AG04450 (cell line): ENCODE measurements around the gene DUSP16. TPM values are rescaled to one million over a fixed set of nuclear protein-coding genes. Genes with fewer than 3 reads are reported as not detected.

ENCODE experiments used
- CTCF ChIA-PET: fragments of 300-600, 350-600 bp; formaldehyde crosslinking; extraction: SDS; loops from one replicate; lab custom pipeline; 2022; ENCODE audit warnings: antibody characterized with exemption, inconsistent platforms; lab: Charles Lee
- POLR2A ChIA-PET: fragments of 350-600 bp; formaldehyde crosslinking; extraction: SDS; loops from one replicate; lab custom pipeline; 2021; ENCODE audit warnings: antibody characterized with exemption, inconsistent platforms; lab: Yijun Ruan, JAX
- DNase-seq: peaks from one replicate; pipeline ENCODE4 v3.0.0-alpha.2; 2011; ENCODE audit warnings: low read depth, low spot score
- H3K27ac ChIP-seq: one replicate; pipeline ENCODE4 v1.5.1; 2012; ENCODE audit warnings: low read depth, low read length, control low read depth
- H3K27me3 ChIP-seq: one replicate; pipeline ENCODE4 v1.6.0; 2012; ENCODE audit warnings: low read length; ENCODE audit not compliant: control insufficient read depth, insufficient read depth
- H3K4me3 ChIP-seq: 2 replicates; pipeline ENCODE4 v1.5.1; 2011; ENCODE audit warnings: mild to moderate bottlenecking, low read depth, low read length, control low read depth
- H3K9me3 ChIP-seq: 2 replicates; pipeline ENCODE4 v1.5.1; 2012; ENCODE audit warnings: low read length; ENCODE audit not compliant: control insufficient read depth, insufficient read depth
- CTCF ChIP-seq: IDR thresholded peaks from 2 replicates; pipeline ENCODE4 v1.5.1; 2011; ENCODE audit warnings: low read depth, low read length, control low read depth, inconsistent platforms
- polyA plus RNA-seq: library from polyadenylated mRNA; depleted of rRNA; stranded (reverse); fragments of >200 nt; gene quantifications from 2 replicates; pipeline ENCODE4 v1.2.3, GENCODE V29; 2011

Gene DUSP16
- polyA plus RNA-seq, 1 experiment, result 12.8 TPM

GRCh38 chr12:12445882-12446181 lies 116.8 kb downstream of the DUSP16 start:
- Histone ChIP-seq H3K9me3 (no peaks in the 10 kb centered on the region), H3K27ac (no peak overlapping the region), H3K4me3 (no peak overlapping the region), H3K27me3 (no peaks in the 10 kb centered on the region)
- TF ChIP-seq CTCF, result no peak
- POLR2A ChIA-PET, result no interaction called here
- CTCF ChIA-PET, result no interaction called here
- DNase-seq, result no peak

GRCh38 chr12:12445165-12445881 lies 117.3 kb downstream of the DUSP16 start:
- POLR2A ChIA-PET, result no interaction called here
- no peak for TF ChIP-seq CTCF
- Histone ChIP-seq H3K27me3 (no peaks in the 10 kb centered on the region), H3K9me3 (no peaks in the 10 kb centered on the region), H3K4me3 (no peak overlapping the region), H3K27ac (no peak overlapping the region)
- CTCF ChIA-PET, result no interaction called here
- no peak for DNase-seq

- ChIA-PET CTCF (interaction anchor here (0.6 kb wide), 1 partner anchor 271 kb away, joined by 3 read pairs; no protein-coding TSS in a partner anchor), POLR2A (no interaction called here)
- DNase-seq, result no peak
These were observed 119.2 kb downstream of the DUSP16 start for GRCh38 chr12:12443431-12443878.

GRCh38 chr12:12442548-12443071 lies 120.1 kb downstream of the DUSP16 start:
- Histone ChIP-seq H3K27ac (peak overlapping the region; percentile 63), H3K4me3 (no peak overlapping the region), H3K9me3 (no peaks in the 10 kb centered on the region), H3K27me3 (no peaks in the 10 kb centered on the region)
- POLR2A ChIA-PET, result no interaction called here
- no peak for TF ChIP-seq CTCF
- DNase-seq, result no peak
- CTCF ChIA-PET, result no interaction called here

More at GRCh38 chr12:12443431-12443878, 119.2 kb downstream of the DUSP16 start:
- TF ChIP-seq CTCF, result no peak
- Histone ChIP-seq H3K27me3 (no peaks in the 10 kb centered on the region), H3K27ac (no peak overlapping the region), H3K9me3 (no peaks in the 10 kb centered on the region), H3K4me3 (no peak overlapping the region)

- no peak for DNase-seq
- H3K9me3 ChIP-seq, result no peaks in the 10 kb centered on the region
- POLR2A ChIA-PET, result no interaction called here
- no peak overlapping the region for H3K4me3 ChIP-seq
- TF ChIP-seq CTCF, result no peak
- H3K27me3 ChIP-seq, result no peaks in the 10 kb centered on the region
- no peak overlapping the region for H3K27ac ChIP-seq
- CTCF ChIA-PET, result no interaction called here
These were observed 120.7 kb downstream of the DUSP16 start for GRCh38 chr12:12441843-12442461.
